Stimulated activated CD4-positive, alpha-beta T cell treated with anti-CD3 and anti-CD28 coated beads, Interleukin-1b, Interleukin-23, amount 100 ng/mL, for 4 hours (primary cell): ENCODE data around the gene CCDC192.
"Not testable (repeated sequence)": the region's sequence is repeated elsewhere in the genome, so short reads cannot be mapped to it uniquely, and the experiment has no call there.

Source experiments
- DNase-seq, 2 donors: peaks; one replicate each; pipeline ENCODE4 v3.0.0-alpha.2; 2020; ENCODE audit warnings: low read depth in 2 of 2

The CCDC192 gene

DNA sequence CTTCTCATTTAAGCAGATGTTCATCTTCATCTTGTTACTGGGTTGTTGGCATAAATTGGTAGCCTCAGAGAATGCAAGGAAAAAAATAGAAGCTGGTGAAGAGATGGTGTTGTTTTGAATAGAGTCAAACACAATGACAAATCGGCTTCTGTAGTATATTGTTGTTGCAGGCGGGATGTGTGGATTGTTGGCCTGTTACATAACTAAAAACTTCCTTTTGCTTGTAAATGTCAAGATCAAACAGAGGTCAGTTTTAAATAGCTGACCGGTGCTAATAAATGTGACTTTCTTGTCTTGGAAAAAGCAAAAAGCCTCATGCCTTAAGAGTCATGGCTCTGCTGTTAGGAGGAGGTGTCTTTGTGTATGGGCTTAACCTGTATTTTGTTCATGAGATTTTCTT is 59.2 kb downstream of the CCDC192 start:
- DNase-seq: no peak

DNA sequence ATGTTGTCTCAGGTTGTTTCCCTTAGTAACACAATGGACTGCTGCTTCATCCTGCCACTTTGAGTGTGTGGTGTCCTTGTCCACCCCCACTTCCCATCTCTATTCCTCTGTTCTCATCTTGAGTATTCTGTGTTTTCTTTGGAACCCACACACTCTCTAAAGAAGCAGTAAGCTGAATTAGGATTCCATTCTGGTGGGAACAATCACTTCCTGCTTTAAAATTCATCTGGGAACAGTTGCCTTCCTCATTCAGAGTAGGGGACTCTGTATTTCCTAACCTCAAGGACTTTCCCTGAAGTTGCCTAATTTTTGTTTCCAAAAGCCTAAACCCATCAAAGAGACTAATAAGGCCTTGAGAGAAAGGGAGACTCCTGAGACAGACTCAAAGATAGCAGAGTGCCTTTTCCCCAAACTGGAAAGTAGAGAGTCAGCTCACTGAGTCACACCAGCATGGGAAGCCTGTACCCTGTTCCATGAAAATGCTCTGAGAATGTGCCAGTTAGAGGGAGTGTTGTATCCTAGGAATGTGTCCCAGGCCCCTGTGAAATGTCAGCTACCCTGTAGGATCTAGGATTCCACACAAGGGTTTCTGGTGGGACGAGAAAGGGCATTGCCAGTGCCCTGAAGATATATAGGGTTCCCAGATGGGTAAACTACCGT is 63.6 kb downstream of the CCDC192 start:
- DNase-seq: no peak

DNA sequence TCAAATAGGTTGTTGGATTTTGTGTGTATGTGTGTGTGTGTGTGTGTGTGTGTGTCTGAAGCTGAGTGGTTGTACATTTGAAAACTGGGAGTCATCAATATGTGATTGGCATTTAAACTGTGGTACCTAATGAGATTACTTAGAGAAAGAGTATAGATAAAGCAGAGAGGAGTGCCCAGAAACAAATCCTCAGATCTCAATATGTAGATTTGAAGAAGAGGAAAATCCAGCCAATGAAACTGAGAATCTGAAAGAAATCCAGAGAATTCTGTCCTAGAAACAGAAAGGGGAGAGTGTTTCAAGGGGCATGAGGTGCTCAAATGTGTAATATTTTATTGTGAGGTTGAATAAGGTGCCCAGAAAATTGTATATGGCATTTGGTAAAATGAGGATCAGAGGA is 66.2 kb downstream of the CCDC192 start:
- no peak for DNase-seq

DNA sequence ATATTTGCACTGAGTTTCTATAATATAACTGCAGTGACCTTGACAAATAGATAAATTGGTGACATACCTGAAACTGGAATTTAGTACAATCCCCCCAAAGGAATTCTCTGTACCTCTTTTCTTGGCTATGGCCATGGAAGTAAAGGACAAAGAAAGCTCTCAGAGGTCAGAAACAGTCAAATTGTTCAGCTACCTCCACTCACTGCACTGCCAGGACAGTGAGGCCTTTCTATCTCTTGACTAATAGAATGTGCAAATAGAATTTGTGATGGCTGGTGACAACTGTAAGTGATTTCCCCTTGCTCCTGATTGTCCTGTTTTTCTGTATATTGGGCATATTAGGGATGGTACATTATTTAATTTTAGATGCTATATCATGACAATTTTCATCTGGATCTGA is 67.1 kb downstream of the CCDC192 start:
- no peak for DNase-seq

DNA sequence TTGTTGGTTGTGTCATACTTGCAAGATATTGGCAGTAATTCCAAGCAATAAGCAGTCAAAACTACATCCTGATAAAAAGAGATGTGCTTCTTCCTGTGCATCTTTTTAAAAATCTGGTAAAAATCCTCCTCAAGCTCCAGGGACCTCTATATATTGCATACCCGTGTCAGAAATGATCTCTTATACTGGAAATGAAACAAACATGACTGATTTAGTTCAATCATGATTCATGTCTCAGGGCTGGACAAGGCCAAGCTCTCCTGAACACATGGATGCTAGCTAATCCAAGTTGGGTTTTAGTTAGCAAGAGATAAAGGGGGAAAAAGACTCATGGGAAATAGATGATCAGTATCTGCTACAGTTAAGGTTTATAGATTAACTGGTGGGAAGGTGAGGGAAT is 69.3 kb downstream of the CCDC192 start:
- no peak for DNase-seq

DNA sequence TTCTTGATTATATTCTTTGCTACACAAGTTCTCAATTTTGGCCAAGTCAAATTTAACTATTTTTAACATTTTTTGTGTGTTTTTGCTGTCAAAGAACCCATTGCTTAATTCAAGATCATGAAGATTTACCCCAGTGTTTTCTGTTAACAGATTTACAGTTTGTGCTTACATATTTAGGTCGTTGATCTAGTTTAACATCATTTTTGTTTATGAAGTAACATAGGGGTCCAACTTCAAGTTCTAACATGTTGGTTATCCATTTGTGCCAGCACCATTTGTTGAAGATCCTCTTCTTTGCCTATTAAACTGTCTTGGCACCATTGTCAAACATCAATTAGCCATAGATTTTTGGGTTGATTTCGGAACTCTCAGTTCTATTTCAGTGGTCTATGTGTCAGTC is 71.0 kb downstream of the CCDC192 start:
- DNase-seq: no peak

DNA sequence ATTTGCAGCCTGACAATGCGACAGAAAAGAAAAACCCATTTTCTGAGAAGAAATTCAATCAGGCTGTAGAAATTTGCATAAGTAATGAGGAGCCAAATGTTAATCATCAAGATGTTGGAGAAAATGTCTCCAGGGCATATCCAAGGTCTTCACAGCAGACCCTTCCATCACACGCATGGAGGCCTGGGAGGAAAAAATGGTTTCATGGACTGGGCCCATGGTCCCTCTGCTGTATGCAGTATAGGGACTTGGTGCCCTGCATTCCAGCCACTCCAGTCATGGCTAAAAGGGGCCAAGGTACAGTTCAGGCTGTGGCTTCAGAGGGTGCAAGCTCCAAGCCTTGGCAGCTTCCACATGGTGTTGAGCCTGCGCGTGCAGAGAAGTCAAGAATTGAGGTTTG is 73.3 kb downstream of the CCDC192 start:
- no peak for DNase-seq

DNA sequence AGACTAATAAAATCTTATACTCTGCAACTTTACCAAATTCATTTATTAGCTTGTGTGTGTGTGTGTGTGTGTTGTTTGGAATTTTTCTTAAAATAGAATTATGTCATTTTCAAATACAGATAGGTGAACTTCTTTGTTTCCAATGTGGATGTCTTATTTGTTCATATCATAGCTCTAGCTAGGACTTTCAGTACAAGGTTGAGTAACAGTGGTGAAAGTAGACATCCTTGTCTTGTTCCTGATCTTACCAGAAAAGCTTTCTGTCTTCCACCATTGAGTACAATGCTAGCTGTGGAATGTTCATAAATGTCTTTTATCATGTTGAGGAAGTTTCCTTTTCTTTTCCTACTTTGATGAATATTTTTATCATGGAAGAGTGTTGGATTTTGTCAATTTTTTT is 74.8 kb downstream of the CCDC192 start:
- DNase-seq: no peak

DNA sequence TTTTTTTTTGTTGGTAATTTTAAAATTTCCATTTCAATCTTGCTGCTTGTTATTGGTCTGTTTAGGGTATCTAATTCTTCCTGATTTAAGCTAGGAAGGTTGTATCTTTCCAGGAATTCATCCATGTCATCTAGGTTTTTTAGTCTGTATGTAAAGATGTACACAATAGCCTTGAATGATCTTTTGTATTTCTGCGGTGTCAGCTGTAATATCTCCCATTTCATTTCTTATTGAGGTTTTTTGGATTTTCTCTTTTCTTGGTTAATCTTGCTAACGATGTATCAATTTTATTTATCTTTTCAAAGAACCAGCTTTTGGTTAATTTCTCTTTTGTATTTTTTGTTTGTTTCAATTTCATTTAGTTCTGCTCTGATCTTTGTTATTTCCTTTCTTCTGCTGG is 79.3 kb downstream of the CCDC192 start:
- DNase-seq: not testable (repeated sequence)

DNA sequence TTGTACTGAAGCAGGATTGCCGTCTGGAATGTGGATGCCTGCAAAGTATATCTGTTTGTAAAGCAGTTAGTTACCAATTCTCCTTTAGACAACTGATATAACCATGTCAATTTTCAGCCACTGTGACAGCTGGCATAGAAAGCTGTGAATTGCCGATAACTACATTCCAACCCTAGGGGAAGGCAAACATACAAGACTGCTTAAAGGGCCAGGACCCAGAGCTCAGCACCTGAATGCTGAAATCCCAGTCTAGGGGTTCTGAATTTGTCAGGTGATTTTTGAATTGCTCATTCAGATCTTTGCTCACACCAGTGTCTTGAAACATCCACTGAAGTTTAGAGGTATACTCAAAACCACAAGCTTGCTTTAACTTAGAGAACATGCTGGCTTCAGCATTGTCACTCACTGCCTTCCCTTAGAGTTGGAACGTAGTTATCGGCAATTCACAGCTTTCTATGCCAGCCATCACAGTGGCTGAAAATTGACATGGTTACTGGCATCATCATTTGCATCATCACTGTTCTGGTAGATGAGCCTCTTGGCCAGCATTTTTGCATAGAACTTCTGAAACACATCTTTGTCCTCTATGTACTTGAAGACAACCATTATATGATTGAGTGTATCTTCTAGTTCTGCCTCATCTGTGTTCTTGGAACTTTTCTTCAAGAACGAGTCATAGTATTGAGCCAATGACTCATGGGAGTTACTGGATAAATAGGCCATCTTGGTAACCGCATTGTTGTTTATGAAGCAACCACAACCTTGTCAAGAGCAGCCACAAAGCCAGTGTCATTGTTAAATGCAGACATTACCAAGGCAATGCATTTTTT is 82.1 kb downstream of the CCDC192 start:
- DNase-seq: no peak

DNA sequence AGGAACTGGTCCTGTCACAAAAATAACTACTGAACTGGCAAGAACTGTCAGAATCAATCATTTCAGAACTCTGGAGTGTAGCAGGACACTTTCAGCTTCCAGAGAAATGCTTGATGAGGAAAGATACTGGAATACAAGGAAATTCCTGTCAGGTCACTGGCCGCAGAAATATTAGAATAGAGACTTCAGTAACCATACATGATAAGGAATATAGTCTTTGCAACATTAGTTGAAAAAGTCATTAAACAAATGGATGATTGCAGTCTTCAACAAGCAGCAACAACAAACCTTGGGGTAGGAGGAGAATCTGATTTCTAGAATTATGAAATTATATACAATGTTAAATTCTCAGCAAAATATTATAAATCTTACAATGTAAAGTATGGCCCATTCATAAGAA is 88.2 kb downstream of the CCDC192 start:
- DNase-seq: no peak

DNA sequence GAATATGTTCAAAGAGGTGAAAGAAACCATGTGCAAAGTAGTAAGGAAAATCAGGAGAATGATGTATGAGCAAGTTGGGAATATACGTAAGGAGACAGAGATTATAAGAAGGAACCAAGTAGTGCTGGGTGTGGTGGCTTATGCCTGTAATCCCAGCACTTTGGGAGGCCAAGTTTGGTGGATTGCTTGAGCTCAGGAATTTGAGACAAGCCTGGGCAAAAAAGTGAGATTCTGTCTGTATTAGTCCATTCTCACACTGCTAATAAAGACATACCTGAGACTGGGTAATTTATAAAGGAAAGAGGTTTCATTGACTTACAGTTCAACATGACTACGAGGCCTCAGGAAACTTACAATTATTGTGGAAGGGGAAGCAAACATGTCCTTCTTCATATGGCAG is 88.7 kb downstream of the CCDC192 start:
- DNase-seq: not testable (repeated sequence)

DNA sequence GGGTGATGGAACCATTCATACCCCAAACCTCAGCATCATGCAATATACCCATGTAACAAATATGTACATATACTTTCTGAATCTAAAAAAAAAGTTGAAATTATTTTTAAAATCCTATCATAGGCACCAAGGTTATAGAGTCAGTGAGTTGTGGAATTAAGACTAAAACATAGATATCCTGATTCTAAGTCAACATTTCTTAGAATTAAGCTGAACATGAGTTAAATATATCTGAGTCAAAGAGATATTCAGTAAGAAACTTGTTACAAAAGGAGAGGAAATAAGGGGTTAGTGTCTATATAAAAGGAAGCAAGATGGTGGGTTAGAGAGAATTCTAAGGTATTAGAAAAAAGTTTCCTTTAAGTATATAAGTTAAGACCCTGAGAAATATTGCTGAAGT is 89.9 kb downstream of the CCDC192 start:
- no peak for DNase-seq

DNA sequence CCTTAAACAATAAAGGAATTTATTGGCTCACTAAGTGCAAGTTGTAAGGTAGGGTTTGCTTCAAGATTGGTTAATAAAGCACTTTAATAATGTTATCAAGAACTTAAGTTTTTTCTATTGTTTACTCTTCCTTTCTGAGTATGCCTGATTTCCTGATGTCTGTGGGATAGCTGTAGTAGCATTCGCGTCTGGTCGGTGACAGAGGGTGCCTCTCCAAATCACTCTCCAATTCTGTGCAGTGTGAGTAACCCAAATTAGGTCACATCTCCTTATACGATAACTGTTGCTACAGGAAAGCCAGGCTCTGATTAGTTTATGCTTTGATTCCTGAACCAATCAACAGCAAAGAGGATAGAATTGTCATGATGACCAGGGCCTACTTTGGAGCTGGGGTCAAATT is 90.7 kb downstream of the CCDC192 start:
- no peak for DNase-seq

DNA sequence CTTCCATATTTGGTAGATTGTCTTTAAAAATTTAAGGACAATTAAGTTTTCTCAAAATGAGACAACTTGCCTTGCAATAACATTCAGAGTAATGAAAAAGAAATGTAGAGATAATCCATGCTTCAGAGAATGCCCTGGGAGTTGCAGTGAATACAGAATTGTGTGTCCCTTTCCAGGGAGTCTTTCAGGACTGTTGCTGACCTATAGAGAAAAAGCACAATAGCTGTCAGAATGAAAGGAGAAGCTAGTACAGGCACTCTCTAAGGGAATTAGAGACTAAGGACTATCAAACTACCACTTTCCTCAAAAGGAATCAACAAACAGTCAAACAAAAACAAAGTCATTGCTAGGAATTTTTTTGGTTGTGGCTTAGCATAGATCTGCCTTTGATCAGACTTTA is 93.0 kb downstream of the CCDC192 start:
- no peak for DNase-seq

DNA sequence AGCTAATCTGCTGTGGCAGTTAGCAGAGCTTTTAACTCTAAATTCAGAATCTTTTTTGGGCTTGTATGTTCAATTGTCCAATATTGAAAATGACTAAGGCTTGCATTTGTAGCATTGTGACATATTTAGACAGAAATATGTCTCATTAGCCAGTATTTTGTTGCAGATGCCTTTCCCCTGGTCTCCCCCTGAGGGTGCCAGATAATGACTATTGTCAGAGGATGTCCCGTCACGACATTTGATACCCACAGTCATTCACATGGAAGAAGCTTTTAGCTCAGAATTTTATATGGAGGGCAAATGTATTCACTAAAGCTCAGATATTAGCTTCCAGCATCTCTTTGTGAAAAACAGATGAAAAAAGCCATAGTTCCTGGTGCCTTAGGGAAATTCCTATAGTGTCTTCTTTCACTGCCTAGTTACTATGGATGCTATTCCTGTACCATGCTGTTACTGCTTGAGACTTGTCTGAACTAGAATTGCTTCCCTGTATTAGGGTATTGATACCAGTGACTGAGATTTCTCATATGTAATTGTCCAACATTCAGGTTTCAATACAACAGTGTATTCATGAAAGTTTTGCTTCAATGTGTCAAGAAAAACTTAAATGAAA is 96.2 kb downstream of the CCDC192 start:
- DNase-seq: no peak

DNA sequence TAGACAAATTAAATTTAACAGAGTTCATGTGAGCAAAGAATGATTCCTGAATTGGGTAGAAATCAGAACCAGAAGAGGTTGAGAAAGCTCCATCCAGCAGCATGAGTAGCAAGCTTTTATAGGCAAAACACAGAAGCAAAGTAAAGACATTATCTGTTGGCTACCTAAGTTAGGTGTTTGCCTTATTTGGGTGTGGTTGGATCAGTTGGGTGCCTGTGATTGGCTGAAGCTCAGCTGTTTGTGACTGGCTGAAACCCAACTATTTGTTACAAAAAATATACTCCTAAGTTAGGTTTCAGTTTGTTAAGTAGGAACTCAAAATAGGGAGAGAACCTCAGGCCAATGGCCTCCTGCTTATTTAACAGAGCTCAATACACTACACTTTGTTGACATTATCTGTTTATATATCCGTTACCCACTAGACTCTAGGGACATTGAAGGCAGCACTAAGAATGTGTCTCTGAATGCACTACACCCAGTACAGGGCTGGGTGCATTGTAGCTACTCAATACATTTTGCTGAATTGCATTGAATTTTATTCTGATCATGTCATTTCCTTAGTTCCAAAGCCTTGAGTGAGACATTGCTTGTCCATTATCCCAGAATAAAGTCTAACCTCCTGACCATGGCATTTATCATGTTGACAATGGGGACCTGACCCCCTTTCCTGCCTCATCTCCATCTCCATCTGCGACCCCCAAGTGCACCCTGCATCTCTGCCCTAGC is 98.7 kb downstream of the CCDC192 start:
- DNase-seq: no peak

DNA sequence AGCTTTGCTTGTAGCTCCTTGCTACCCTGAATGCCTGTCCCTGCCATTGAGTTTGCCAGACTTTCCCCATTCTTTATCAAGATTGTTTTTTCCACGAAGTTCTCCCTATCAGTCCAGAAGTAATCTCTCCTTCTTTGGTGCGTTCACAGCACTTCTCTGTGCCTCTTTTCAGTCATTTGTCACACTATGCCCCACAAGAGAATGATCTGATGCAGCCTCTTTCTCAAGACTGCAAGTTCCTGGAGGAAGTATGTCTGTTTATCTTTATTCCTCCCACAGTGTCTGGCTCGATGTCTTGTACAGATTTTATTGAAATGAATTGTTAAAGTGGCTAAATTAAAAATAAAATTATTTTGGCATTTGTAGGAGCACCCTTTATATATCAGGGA is 99.3 kb downstream of the CCDC192 start:
- no peak for DNase-seq

DNA sequence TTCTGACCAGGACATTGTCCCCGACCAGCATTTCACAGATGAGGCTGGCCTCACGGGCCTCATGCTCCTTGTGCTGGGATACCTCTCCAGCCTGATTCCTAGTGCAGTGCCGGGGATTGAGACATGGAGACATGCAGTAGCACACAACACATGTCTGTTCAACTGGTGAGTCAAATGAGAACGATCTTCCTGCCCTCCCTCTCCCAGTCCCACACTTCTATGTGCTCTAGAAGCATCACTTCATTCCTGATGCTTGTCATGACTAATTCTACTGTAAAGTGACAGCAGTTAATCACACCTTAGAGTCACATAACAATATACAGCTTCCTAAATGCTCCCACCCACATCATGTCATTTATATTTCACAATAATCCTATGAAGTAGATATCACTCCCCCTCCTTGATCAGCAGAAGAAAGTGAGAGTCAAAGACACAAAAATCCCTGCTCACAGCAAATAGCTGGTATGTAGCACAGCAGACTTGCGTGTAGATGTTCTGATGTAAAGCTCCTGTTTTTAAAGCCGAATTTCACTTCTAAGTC is 101.8 kb downstream of the CCDC192 start:
- DNase-seq: no peak

DNA sequence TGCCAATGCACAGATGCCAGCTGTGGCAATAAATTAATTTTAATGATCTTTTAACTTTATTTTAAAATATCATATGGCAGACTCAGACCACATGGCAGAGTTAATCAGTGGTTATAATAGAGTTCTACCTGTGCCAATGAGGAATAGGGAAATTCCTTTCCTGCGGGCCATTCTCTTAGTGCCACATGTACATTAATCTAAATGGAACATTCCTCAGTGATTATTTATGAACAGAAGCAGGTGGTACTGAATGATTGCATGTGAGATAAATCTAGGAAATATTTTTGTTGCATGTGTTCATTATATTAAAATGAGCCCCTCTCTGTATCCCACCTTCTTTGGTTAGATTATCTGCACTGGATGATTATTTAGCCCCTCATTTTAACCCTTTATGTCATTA is 102.3 kb downstream of the CCDC192 start:
- no peak for DNase-seq

DNA sequence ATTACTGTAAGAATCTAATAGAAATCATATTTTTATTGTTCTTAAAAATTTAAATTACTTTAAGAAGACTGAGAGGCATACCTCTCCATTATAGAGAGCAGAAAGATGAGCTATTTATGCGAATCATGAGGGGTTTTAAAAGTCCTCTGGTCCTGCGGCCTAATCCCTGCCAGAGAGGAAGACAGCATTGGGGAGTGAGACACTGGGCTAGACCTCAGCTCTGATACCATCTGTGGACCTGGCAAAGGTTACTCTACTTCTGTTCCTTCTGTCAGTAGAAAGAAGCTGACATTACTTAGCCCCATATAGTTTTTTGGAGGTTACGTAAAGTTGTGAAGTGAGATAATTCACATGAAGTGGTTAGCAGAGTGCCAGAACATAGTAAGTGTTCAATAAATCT is 103.6 kb downstream of the CCDC192 start:
- no peak for DNase-seq

DNA sequence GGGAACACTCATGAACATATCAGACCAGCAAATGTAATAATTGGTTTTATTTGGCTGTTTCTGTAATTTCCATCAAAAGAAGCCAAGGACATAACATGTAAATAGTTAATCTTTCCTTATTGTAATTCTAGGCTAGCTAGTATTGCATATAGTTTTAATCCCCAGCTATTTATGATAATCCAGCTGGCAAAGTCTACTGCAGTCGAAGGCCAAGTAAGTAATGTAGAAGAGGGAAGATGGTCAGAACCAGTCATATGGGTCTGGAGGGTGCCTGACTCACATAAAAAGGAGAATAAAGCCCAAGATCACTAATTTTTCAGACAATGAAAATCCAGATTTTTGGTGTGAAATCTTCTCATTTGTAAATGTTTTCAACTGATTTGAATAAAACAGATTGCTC is 106.3 kb downstream of the CCDC192 start:
- no peak for DNase-seq
